Thyroid gland (tissue), 4 donors: Measurements from ENCODE around the gene MYCL. TPM values are rescaled to one million over a fixed set of nuclear protein-coding genes. Genes with fewer than 3 reads are reported as not detected.

ENCODE experiments used
- DNase-seq, 2 donors: peaks; one replicate each; pipeline ENCODE4 v3.0.0-alpha.2; 2019
- H3K27ac ChIP-seq, 3 donors: fragments of 200-600 bp; sonication (generic); 1 replicate in 2 of 3; 2 replicates in 1 of 3; pipeline ENCODE4 v1.5.1; 2016 to 2019; ENCODE audit warnings: mild to moderate bottlenecking in 1 of 3, moderate library complexity in 1 of 3
- H3K27me3 ChIP-seq: fragments of 200-600 bp; sonication (generic); one replicate; pipeline ENCODE4 v1.5.1; 2019
- H3K36me3 ChIP-seq, 2 donors: fragments of 200-600 bp; sonication (generic); one replicate each; pipeline ENCODE4 v1.5.1; 2016 to 2019
- H3K4me1 ChIP-seq, 2 donors: fragments of 200-600 bp; sonication (generic); one replicate each; pipeline ENCODE4 v1.5.1; 2017 to 2019
- H3K4me3 ChIP-seq, 3 donors: fragments of 200-600 bp; sonication (generic); replicated peaks in 1 of 3; 1 replicate in 2 of 3; 2 replicates in 1 of 3; pipeline ENCODE4 v1.5.1; 2016; ENCODE audit warnings: mild to moderate bottlenecking in 1 of 3
- H3K9me3 ChIP-seq: fragments of 200-600 bp; sonication (generic); one replicate; pipeline ENCODE4 v1.5.1; 2017
- CTCF ChIP-seq, 6 experiments: fragments of 200-600 bp in 3 of 6; fragments of 450-650 bp in 3 of 6; sonication (generic) in 3 of 6; IDR thresholded peaks; one replicate each; pipeline ENCODE4 v1.5.1; 2016 to 2019; ENCODE audit warnings: antibody characterized with exemption in 6 of 6, mild to moderate bottlenecking in 2 of 6, inconsistent platforms in 1 of 6, moderate library complexity in 1 of 6
- POLR2A ChIP-seq, 2 donors: fragments of 450-650 bp; IDR thresholded peaks; one replicate each; pipeline ENCODE4 v1.6.1; 2017; ENCODE audit warnings: antibody characterized with exemption in 2 of 2, mild to moderate bottlenecking in 2 of 2, moderate library complexity in 1 of 2
- WGBS, 2 donors: methylation state at CpG; one replicate each; pipeline ENCODE4 v1.1.5; 2017; 5-methylcytosine and 5-hydroxymethylcytosine counted together
- intact Hi-C: fragments of 100-400 bp; cut with DNase I; formaldehyde crosslinking; loops from one replicate; pipeline ENCODE4 v1.15.1; 2023
- total RNA-seq, 4 donors: library from RNA; depleted of rRNA; stranded (reverse); fragments of >200 nt; gene quantifications; one replicate each; pipeline ENCODE4 v1.2.3, GENCODE V29; 2016

The MYCL gene
- total RNA-seq, 4 donors from 2014 or later: 1.4 to 3.9 (median 3.5) TPM

GRCh38 chr1:39866767-39867166 lies 35.0 kb downstream of the MYCL start:
- no peaks in the 10 kb centered on the region for H3K4me1 ChIP-seq
- H3K36me3 ChIP-seq: no peaks in the 10 kb centered on the region
- no peak overlapping the region for H3K27ac ChIP-seq
- H3K4me3 ChIP-seq: no peak overlapping the region
- H3K27me3 ChIP-seq: no peaks in the 10 kb centered on the region
- no peaks in the 10 kb centered on the region for H3K9me3 ChIP-seq
- 90 to 97% methylated on average over 2 of the region's 2 CpGs for WGBS, 2 donors
- TF ChIP-seq POLR2A (IDR thresholded peaks at IDR 0.05) (no peak), CTCF (IDR thresholded peaks at IDR 0.05) (no peak)
- no peak for DNase-seq
- intact Hi-C loops: no loop called here

- Histone ChIP-seq H3K36me3 (no peaks in the 10 kb centered on the region), H3K4me1 (no peaks in the 10 kb centered on the region), H3K27ac (no peak overlapping the region), H3K27me3 (no peaks in the 10 kb centered on the region), H3K4me3 (no peak overlapping the region), H3K9me3 (no peaks in the 10 kb centered on the region)
- DNase-seq: no peak
- WGBS, 2 donors: 95 to 96% methylated on average over 1 of the region's 1 CpG
- TF ChIP-seq CTCF (IDR thresholded peaks at IDR 0.05) (no peak), POLR2A (IDR thresholded peaks at IDR 0.05) (no peak)
- intact Hi-C loops: no loop called here
Observed at GRCh38 chr1:39865762-39866161, 36.0 kb downstream of the MYCL start.

- 85 to 88% methylated on average over 5 of the region's 5 CpGs for WGBS, 2 donors
- H3K36me3 ChIP-seq: no peaks in the 10 kb centered on the region
Observed at GRCh38 chr1:39863177-39863576, 38.5 kb downstream of the MYCL start.

GRCh38 chr1:39861003-39861402 lies 40.7 kb downstream of the MYCL start:
- Histone ChIP-seq H3K4me3 (no peak overlapping the region), H3K27ac (no peak overlapping the region), H3K9me3 (no peaks in the 10 kb centered on the region), H3K4me1 (peaks cover 6 to 7% of the 10 kb centered on the region in 2 donors), H3K36me3 (no peaks in the 10 kb centered on the region), H3K27me3 (no peaks in the 10 kb centered on the region)
- DNase-seq: no peak
- TF ChIP-seq CTCF (IDR thresholded peaks at IDR 0.05) (no peak), POLR2A (IDR thresholded peaks at IDR 0.05) (no peak)
- 94 to 97% methylated on average over 7 of the region's 7 CpGs for WGBS, 2 donors
- intact Hi-C loops: no loop called here

More at GRCh38 chr1:39863177-39863576, 38.5 kb downstream of the MYCL start:
- Histone ChIP-seq H3K27ac (no peak overlapping the region), H3K4me3 (no peak overlapping the region), H3K27me3 (no peaks in the 10 kb centered on the region), H3K9me3 (no peaks in the 10 kb centered on the region), H3K4me1 (peaks cover under 1 to 2% of the 10 kb centered on the region in 2 donors)
- intact Hi-C loops: no loop called here
- TF ChIP-seq POLR2A (IDR thresholded peaks at IDR 0.05): no peak
- no peak for TF ChIP-seq CTCF (IDR thresholded peaks at IDR 0.05)
- DNase-seq: no peak

- H3K27me3 ChIP-seq: no peaks in the 10 kb centered on the region
- no peak overlapping the region for H3K27ac ChIP-seq
- peaks cover 6 to 7% of the 10 kb centered on the region in 2 donors for H3K4me1 ChIP-seq
- H3K36me3 ChIP-seq: no peaks in the 10 kb centered on the region
- no peak for DNase-seq
- TF ChIP-seq CTCF (IDR thresholded peaks at IDR 0.05) (no peak), POLR2A (IDR thresholded peaks at IDR 0.05) (no peak)
- no peak overlapping the region for H3K4me3 ChIP-seq
- no peaks in the 10 kb centered on the region for H3K9me3 ChIP-seq
- intact Hi-C loops: no loop called here
- WGBS, 2 donors: 83 to 93% methylated on average over 7 of the region's 7 CpGs
Observed at GRCh38 chr1:39859859-39860812, 41.6 kb downstream of the MYCL start.
